Measurements from ENCODE around the gene CA12. TPM values are rescaled to one million over a fixed set of nuclear protein-coding genes. Genes with fewer than 3 reads are reported as not detected.

The CA12 gene
- total RNA-seq, 1 donor from 2014 or later = 0.46 TPM

DNA sequence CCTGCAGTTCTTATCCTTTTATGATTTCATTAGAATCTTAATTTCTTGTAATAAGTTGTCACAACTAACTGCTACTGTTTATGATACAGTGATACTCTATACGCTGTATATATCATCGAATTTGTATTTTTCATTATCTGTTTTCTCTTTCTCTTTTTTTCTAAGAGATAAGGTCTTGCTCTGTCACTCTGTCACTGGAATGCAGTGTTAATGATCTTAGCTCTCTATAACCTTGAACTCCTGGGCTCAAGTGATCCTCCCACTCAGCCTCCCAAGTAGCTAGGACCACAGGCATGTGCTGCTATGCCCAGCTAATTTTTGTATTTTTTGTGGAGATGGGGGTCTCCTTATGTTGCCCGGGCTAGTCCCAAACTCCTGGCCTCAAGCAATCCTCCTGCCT, 89.4 kb downstream of the CA12 start:
- peaks cover 24% of the 10 kb centered on the region for H3K36me3 Mint-ChIP-seq (ENCODE audit: low read depth)
- H3K27ac Mint-ChIP-seq = no peak overlapping the region

DNA sequence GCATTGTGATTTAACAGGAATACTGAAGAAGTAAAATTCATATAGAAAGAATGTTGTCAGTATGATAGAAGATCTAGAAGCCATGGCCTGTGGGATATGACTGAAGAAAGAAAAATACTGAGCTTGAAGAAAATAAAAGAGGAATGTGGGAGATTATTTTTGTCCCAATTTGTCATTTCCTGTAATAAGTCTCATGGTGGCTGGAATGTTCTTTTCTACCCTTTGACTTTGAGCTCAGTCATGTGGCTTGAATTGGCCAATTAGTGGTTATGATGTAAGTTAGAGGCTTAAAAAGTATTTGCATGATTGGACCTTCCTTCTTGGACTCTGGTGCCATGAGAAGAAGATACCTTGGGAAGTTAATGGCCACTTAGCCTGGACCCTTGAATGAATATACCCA, 90.1 kb downstream of the CA12 start:
- Mint-ChIP-seq H3K4me3 (ENCODE audit: low read depth) (no peak overlapping the region), H3K36me3 (ENCODE audit: low read depth) (peaks cover 24% of the 10 kb centered on the region), H3K27ac (no peak overlapping the region), H3K27me3 (ENCODE audit: low read depth) (no peaks in the 10 kb centered on the region), H3K4me1 (ENCODE audit: low read depth) (peaks cover 6% of the 10 kb centered on the region), H3K9me3 (no peaks in the 10 kb centered on the region)
- intact Hi-C loops (cut with micrococcal nuclease) = no loop called here
- no peak for DNase-seq (ENCODE audit: low spot score)

More for the DNA sequence above, 89.4 kb downstream of the CA12 start:
- DNase-seq (ENCODE audit: low spot score) = no peak
- no peaks in the 10 kb centered on the region for H3K27me3 Mint-ChIP-seq (ENCODE audit: low read depth)
- no peak overlapping the region for H3K4me3 Mint-ChIP-seq (ENCODE audit: low read depth)
- intact Hi-C loops (cut with micrococcal nuclease) = no loop called here
- no peaks in the 10 kb centered on the region for H3K9me3 Mint-ChIP-seq
- peaks cover 6% of the 10 kb centered on the region for H3K4me1 Mint-ChIP-seq (ENCODE audit: low read depth)

DNA sequence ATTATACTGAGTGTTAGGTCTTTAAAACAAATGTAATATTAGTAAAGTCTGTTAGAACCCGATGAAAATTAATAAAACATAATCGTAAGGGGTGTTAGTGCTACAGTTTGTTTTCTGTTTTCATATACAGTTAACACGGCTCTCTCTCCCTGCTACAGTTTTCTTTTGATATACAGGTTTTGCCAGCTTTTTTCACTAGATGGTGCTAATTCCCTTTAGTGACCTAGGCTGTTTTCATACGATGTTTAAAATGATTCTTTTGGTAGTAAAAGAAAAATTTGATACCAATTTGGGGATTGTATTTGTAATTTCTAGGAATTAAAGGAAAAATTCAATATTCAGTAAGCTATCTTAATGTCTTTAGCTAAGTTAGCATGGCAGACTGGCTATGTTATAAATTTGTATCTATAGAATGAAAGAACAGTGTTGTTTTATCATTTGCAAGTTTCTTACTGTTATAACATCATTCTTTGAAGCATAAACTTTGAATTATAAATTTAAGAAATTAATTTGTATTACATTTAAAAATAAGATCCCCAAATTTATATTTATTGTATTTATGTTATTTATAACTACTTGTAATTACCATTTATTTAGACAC, 92.8 kb downstream of the CA12 start:
- Mint-ChIP-seq H3K4me3 (ENCODE audit: low read depth) (no peak overlapping the region), H3K36me3 (ENCODE audit: low read depth) (peaks cover 15% of the 10 kb centered on the region), H3K27me3 (ENCODE audit: low read depth) (no peaks in the 10 kb centered on the region), H3K27ac (no peak overlapping the region), H3K9me3 (no peaks in the 10 kb centered on the region), H3K4me1 (ENCODE audit: low read depth) (peaks cover 7% of the 10 kb centered on the region)
- no peak for DNase-seq (ENCODE audit: low spot score)
- intact Hi-C loops (cut with micrococcal nuclease) = loop anchor here (1.0 kb wide), 1 partner anchor 112 kb away; no protein-coding TSS in a partner anchor

DNA sequence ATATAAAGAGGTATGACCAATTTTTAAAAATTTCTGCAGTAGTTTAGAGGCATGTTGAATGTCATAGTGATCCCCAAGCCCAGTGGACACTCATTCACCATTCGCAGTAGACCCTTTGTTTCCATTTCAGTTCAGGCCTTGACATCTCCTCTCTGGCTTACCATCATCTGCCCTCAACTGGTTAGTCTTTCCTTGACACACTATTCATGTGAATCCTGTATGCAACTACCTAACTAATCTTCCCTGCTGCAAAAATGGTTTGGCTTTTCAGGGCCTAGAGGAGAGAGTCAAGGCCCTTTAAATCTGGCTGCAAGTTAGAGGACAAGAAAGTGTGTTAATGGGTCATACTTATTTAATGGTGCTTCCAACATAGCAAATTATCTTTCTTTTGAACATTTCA, 93.3 kb downstream of the CA12 start:
- H3K27me3 Mint-ChIP-seq (ENCODE audit: low read depth) = no peaks in the 10 kb centered on the region
- H3K36me3 Mint-ChIP-seq (ENCODE audit: low read depth) = peaks cover 20% of the 10 kb centered on the region
- no peak overlapping the region for H3K4me3 Mint-ChIP-seq (ENCODE audit: low read depth)
- no peaks in the 10 kb centered on the region for H3K9me3 Mint-ChIP-seq
- DNase-seq (ENCODE audit: low spot score) = no peak
- no peak overlapping the region for H3K27ac Mint-ChIP-seq
- intact Hi-C loops (cut with micrococcal nuclease) = loop anchor here (1.0 kb wide), 1 partner anchor 113 kb away; no protein-coding TSS in a partner anchor
- H3K4me1 Mint-ChIP-seq (ENCODE audit: low read depth) = peaks cover 12% of the 10 kb centered on the region

DNA sequence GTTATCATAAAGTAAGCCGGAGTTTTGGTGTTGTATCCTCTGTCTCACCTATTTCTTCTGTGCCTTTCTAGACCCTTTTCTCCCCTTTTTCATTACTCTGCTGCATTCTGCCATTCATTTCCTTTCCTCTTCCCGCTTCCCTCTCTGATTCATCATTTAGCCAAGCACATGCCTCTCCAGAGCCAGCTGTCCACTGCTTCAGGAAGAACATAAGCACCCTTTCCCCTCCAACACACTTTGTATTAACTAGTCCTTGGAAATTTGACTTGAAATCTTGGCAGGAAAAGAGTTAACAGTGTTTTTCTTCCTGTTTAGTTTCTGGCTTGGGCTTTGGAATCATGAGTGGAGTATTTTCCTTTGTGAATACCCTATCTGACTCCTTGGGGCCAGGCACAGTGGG, 94.5 kb downstream of the CA12 start:
- H3K9me3 Mint-ChIP-seq = no peaks in the 10 kb centered on the region
- intact Hi-C loops (cut with micrococcal nuclease) = no loop called here
- H3K27ac Mint-ChIP-seq = no peak overlapping the region
- no peak overlapping the region for H3K4me3 Mint-ChIP-seq (ENCODE audit: low read depth)
- H3K36me3 Mint-ChIP-seq (ENCODE audit: low read depth) = peaks cover 20% of the 10 kb centered on the region
- no peak for DNase-seq (ENCODE audit: low spot score)
- peaks cover 12% of the 10 kb centered on the region for H3K4me1 Mint-ChIP-seq (ENCODE audit: low read depth)
- no peaks in the 10 kb centered on the region for H3K27me3 Mint-ChIP-seq (ENCODE audit: low read depth)

DNA sequence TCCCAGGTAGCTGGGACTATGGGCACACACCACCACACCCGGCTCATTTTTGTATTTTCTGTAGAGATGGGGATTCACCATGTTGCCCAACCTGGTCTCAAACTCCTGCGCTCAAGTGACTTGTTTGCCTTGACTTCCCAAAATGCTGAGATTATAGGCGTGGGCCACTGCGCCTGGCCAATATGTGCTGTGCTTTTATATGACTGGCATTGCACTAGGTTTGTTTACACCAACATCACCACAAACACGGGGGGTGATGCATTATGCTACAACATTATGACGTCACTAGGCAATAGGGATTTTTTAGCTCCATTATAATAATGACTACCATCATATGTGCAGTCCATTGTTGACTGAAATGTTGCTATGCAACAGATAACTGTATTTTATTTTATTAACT, 97.3 kb downstream of the CA12 start:
- peaks cover 25% of the 10 kb centered on the region for H3K36me3 Mint-ChIP-seq (ENCODE audit: low read depth)
- no peaks in the 10 kb centered on the region for H3K27me3 Mint-ChIP-seq (ENCODE audit: low read depth)
- H3K9me3 Mint-ChIP-seq = no peaks in the 10 kb centered on the region
- peaks cover 14% of the 10 kb centered on the region for H3K4me1 Mint-ChIP-seq (ENCODE audit: low read depth)
- H3K4me3 Mint-ChIP-seq (ENCODE audit: low read depth) = no peak overlapping the region
- H3K27ac Mint-ChIP-seq = no peak overlapping the region
- intact Hi-C loops (cut with micrococcal nuclease) = no loop called here
- no peak for DNase-seq (ENCODE audit: low spot score)

DNA sequence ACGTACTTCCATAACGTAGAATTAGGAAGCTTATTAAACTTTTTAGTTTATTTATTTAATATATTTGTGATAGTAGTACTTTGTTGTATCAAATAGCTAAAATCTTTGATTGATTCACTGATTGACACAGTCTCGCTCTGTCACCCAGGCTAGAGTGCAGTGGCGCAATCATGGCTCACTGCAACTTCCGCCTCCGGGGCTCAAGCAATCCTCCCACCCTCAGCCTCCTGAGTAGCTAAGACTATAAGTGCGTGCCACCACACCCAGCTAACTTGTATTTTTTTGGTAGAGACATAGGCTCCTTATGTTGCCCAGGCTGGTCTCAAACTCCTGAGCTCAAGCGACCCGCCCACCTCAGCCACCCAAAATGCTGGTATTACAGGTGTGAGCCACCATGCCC, 98.5 kb downstream of the CA12 start:
- Mint-ChIP-seq H3K4me1 (ENCODE audit: low read depth) (peaks cover 9% of the 10 kb centered on the region), H3K27me3 (ENCODE audit: low read depth) (no peaks in the 10 kb centered on the region), H3K27ac (no peak overlapping the region), H3K4me3 (ENCODE audit: low read depth) (no peak overlapping the region), H3K9me3 (no peaks in the 10 kb centered on the region), H3K36me3 (ENCODE audit: low read depth) (peaks cover 24% of the 10 kb centered on the region)
- intact Hi-C loops (cut with micrococcal nuclease) = no loop called here
- no peak for DNase-seq (ENCODE audit: low spot score)

DNA sequence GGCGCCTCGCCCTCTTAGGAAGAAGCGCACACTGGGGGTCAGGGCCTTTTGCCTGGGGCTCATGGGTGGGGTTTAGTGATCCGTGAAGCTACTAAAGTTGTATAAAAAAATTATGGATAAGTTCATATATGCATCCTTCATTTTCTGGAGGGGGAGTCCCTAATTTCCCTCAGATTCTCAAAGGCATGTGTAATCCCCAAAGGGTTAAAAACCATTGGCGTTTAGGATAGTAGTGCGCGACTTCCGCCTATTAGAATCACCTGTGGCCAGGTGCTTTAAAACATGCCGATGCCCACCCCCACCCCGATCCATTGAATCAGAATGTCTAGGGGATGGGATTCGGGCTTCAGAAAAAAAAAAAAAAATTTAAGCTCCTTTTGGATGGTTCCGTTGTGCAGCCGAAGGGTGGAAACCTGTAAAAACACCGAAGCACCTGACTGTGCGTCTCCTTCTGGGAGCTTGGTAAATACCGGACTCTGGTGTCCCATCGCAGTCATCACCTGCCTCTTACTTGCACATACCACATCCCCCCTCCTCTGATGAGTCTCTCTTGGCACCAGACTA, 103.7 kb downstream of the CA12 start:
- Mint-ChIP-seq H3K36me3 (ENCODE audit: low read depth) (peaks cover 25% of the 10 kb centered on the region), H3K4me1 (ENCODE audit: low read depth) (peaks cover 28% of the 10 kb centered on the region), H3K27me3 (ENCODE audit: low read depth) (no peaks in the 10 kb centered on the region), H3K9me3 (no peaks in the 10 kb centered on the region), H3K27ac (peak overlapping the region; percentile 48), H3K4me3 (ENCODE audit: low read depth) (peak overlapping the region; percentile 75)
- intact Hi-C loops (cut with micrococcal nuclease) = loop anchor here (1.0 to 5.0 kb wide), 4 partner anchors 66 to 231 kb away; no protein-coding TSS in a partner anchor
- no peak for DNase-seq (ENCODE audit: low spot score)

DNA sequence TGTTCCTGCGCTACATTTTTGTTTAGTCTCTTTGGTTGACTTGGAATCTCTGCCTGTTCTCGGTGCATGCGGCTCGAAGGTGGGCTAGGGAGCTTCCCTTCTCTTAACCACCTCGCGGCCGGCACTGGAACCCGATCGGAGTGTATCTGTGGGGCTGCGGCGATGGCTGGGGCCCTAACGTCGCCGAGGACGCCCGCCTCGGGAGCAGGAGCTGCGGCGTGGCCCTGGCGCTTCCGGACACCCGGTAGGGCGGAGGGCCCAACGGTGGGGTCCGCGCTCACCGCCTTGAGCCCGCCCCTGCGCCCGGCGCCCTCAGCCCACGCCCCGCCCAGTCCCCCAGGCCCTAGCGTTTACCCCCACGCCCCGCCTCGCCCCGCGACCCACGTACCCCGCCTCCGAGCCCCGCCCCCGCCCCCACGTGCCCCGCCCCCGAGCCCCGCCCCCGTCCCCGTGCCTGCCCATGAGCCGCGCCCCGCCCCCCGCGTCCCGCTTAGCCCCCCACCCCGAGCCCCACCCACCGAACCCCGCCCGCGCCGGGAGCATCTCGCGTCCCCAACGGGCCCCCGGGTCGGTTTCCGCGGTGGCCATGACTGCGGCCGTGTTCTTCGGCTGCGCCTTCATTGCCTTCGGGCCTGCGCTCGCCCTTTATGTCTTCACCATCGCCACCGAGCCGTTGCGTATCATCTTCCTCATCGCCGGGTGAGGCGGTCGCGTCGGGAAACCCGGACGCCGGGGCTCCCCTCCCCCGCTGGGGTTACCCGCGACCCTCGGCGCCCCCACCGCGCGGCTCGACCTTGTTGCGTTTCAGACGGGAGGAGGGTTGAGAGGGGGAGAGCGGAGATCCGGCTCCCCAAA, 104.4 kb downstream of the CA12 start, which contains the start of gene APH1B:
TSS of gene APH1B (plus strand) at position 568 of the 855 bp plus-strand sequence. CDS start at position 587, 19 bp downstream.
- peaks cover 29% of the 10 kb centered on the region for H3K36me3 Mint-ChIP-seq (ENCODE audit: low read depth)
- no peaks in the 10 kb centered on the region for H3K9me3 Mint-ChIP-seq
- peak within 1 kb of the TSS; percentile 85 for H3K27ac Mint-ChIP-seq
- H3K4me1 Mint-ChIP-seq (ENCODE audit: low read depth) = peaks cover 30% of the 10 kb centered on the region
- DNase-seq (ENCODE audit: low spot score) = peak; percentile 77
- peak within 1 kb of the TSS; percentile 87 for H3K4me3 Mint-ChIP-seq (ENCODE audit: low read depth)
- intact Hi-C loops (cut with micrococcal nuclease) = loop anchor here (1.0 to 5.0 kb wide), 4 partner anchors 65 to 230 kb away; no protein-coding TSS in a partner anchor
- no peaks in the 10 kb centered on the region for H3K27me3 Mint-ChIP-seq (ENCODE audit: low read depth)

DNA sequence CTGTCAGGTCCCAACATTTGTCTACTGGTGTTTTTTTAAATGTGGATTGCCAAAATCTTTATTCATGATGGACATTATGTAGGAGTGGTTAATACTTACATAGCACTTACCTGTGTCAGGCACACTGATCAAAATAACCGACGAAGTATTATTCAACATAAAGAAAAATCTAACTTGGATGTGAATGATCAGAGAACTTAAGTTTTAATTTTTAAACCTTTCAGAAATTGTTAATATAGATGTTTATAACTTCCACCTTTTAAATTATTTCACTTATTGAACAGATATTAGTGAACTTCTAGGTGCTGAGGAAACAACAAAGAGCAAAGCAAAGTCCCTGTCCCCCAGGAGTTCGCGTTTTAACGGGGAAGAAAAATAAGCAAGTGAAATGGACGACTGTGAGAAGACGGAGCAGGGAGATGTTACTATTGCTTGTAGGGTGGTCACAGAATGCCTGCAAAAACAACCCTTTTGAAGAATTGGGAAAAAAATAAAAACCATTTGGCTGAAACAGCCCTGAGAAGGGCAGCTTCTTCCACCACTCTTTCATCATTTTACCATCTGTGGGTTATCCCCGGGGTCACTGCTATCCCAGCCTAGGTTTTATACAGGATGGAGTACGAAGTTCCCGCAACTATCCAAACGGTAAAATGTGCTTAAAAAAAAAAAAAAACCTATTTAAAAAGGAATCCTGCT, 105.2 kb downstream of the CA12 start:
- peaks cover 29% of the 10 kb centered on the region for H3K36me3 Mint-ChIP-seq (ENCODE audit: low read depth)
- no peaks in the 10 kb centered on the region for H3K27me3 Mint-ChIP-seq (ENCODE audit: low read depth)
- H3K27ac Mint-ChIP-seq = peak overlapping the region; percentile 85
- H3K4me1 Mint-ChIP-seq (ENCODE audit: low read depth) = peaks cover 30% of the 10 kb centered on the region
- H3K9me3 Mint-ChIP-seq = no peaks in the 10 kb centered on the region
- H3K4me3 Mint-ChIP-seq (ENCODE audit: low read depth) = peak overlapping the region; percentile 87
- intact Hi-C loops (cut with micrococcal nuclease) = loop anchor here (1.0 to 5.0 kb wide), 4 partner anchors 64 to 229 kb away; no protein-coding TSS in a partner anchor
- no peak for DNase-seq (ENCODE audit: low spot score)

DNA sequence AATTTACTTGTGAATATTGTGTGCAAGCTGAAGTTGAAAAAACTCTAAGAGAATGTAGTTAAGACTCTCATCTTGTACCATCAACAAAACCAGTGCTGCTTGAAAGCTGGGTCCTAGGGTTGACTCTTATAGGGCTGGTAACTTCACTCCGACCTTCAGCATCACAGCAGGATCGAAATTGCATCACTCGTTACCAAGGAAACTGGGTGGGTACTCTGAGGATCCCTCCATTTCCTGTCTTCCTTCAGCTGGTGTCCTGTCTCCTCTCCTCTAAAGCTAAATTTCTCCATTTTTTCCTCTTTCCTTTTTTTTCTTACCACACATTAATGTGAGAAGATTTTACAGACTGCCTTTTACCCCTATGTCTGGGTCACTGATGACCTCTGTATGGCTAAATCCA, 107.2 kb downstream of the CA12 start:
- peaks cover 39% of the 10 kb centered on the region for H3K36me3 Mint-ChIP-seq (ENCODE audit: low read depth)
- intact Hi-C loops (cut with micrococcal nuclease) = no loop called here
- no peak overlapping the region for H3K27ac Mint-ChIP-seq
- no peak for DNase-seq (ENCODE audit: low spot score)
- H3K27me3 Mint-ChIP-seq (ENCODE audit: low read depth) = no peaks in the 10 kb centered on the region
- H3K9me3 Mint-ChIP-seq = no peaks in the 10 kb centered on the region
- H3K4me3 Mint-ChIP-seq (ENCODE audit: low read depth) = no peak overlapping the region
- peaks cover 29% of the 10 kb centered on the region for H3K4me1 Mint-ChIP-seq (ENCODE audit: low read depth)

Data from activated T-helper 2 cell treated with anti-CD3 and anti-CD28 coated beads, Interferon-gamma antibody, Interleukin-2, Interleukin-4, amounts not matched to agents 10 μg/mL and 5 μg/mL and 100 μg/mL, durations not matched to agents 14 hours and 24 hours and 36 hours (primary cell).